Cortex of kidney (tissue), 1 donor: ENCODE measurements around the gene SYT1.

ENCODE experiments used
- DNase-seq: peaks from one replicate; lab custom pipeline; 2025; lab: John Stamatoyannopoulos, UW

SYT1 gene

GRCh38 chr12:79223210-79223609, 358.6 kb downstream of the SYT1 start:
- DNase-seq = no peak

DNA sequence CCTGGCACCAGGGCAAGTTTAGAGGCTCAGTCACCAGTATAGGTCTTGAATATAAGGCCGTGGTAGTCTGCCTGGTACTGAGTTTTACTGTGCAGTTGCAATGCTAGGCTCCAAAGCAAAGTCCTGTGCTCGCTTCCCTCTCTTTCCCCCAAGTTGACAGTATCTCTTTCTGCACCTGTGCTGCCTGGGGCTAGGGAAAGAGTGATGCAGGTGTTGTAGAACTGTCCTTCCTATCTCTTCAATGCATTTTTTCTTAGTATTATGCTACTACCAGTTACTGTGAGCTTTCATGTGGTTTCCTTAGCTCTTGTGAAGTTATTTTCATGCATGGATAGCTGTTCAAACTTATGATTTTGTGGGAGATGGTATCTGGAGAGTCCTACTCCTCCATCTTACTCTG, 359.2 kb downstream of the SYT1 start:
- DNase-seq = no peak

DNA sequence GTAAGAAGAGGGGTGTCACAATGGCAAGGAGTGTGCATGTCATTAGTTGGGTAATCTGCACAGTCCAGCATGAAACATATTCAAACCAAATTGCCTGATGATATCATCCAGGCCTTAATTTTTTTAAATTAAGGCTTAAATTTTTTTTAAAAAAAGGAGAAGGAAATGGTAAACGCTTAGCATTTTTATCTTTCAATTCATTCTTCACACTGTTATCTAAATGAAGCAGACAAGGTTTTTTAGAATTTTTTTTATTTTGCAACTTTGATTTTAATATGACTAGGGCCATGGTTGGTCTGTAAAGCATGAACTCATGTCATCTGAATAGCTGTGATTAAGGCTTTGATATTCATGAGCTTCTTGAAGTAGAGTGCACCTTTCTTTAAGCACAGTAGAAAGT, 362.5 kb downstream of the SYT1 start:
- no peak for DNase-seq

DNA sequence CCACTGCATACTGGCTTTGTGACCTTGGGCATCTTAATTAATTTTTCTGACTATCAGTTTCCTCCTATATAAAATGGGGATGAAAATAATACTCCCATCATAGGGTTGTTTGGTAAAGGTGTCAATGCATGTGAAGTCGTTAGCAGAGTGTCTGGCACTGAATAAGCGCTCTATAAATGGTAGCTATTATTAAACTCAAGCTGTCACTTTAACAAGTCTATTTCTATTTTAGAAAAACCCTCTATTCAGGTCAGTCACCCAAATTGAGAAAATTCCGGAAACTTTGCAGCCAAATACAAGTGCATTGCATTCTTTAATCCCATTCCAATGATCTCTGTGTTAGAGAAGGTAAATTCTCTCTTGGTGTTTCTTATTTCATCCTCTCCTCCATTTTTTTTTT, 363.1 kb downstream of the SYT1 start:
- DNase-seq = no peak

DNA sequence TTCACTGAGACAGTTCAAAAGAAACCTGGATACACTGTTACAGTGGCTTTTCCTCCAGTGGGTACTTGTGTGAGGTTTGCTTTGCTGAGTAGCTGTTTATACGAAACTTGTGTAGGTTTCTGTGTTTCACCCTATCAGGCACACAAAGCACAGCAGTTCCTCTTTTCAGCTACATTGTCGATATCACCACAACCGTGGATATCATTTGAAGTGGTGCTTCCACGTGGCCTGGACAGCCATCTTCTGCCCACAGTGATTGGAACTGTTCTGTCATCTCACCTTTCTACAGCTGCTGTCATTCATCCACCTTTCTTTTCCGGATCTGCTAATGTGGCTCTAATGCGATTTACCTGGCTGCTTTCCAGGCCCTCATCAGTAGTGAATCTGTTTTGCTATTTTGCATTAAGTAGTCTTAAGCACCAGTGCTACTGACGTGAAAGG, 368.8 kb downstream of the SYT1 start:
- no peak for DNase-seq

GRCh38 chr12:79236920-79237319, 372.3 kb downstream of the SYT1 start:
- DNase-seq = no peak

DNA sequence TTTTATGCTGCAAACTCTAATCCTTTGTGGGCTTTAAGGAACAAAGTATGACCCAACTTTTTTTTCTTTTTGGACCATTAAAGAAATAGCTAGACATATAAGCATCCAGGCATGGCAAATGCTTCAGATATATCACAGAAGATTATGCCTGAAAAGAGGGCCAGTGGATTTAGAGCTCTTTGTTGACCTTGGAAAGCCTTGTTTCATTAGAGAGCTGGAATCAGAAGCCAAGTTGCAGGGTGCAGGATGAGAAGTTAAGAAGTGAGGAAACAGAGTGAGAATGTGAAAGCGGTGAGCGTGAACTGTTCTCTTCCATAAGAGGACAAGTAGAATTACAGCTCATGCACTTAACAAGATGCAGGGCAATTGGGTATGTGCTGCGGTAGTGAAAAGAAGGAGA, 373.7 kb downstream of the SYT1 start:
- DNase-seq = no peak

DNA sequence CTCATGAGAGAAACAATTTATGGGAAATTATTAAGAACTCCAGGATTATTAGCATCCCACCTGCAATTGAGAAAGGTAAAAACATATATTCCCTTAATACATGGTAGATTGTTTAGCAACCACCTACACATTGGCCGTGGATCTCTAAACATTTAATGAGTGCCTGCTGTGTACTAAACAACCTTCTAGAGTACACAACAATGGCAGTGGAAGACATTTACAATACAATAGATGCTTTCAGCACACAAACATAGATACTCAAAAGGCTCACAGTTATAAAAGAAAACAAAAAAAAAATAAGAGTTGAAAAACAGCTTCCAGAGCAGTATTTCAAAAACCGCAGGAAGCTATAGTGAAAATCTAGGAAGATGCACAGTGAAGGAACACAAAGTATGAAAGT, 382.9 kb downstream of the SYT1 start:
- DNase-seq = no peak

GRCh38 chr12:79250186-79250585, 385.6 kb downstream of the SYT1 start:
- DNase-seq = no peak

DNA sequence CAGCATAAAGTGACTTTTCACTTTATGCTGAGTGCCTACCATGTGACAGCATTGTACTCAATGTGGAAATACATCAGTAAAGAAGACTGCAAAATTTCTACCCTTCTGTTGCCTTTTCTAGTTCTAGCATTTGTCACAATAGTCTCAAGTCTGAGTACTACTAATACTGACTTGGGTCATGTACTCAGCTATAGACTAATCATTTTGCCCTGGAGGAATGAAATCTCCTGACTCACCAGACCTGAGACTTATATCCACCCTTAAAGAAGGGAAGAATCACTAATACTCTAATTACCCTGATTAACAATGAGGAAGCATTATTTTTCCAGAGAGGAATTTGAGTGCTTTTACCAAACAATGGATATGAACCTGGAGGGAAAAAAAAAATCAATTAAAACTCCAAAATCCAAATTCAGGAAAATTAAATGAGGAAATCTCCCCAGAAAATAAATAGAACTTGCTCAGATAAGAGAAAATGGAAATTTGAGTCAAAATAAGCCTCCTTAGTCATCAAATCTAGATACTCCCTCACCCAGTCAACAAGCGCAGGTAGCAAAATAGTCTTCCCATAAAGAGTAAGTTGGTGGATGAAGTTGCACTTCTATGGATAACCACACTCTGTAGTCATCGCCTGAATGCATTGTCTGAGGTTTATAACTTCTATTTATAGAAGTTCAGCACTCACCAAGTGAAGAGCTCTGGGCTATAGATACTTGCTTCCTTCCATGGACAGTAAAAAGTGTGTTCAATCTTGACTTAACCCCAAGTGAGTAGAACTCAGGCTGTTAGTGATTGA, 386.6 kb downstream of the SYT1 start:
- no peak for DNase-seq

DNA sequence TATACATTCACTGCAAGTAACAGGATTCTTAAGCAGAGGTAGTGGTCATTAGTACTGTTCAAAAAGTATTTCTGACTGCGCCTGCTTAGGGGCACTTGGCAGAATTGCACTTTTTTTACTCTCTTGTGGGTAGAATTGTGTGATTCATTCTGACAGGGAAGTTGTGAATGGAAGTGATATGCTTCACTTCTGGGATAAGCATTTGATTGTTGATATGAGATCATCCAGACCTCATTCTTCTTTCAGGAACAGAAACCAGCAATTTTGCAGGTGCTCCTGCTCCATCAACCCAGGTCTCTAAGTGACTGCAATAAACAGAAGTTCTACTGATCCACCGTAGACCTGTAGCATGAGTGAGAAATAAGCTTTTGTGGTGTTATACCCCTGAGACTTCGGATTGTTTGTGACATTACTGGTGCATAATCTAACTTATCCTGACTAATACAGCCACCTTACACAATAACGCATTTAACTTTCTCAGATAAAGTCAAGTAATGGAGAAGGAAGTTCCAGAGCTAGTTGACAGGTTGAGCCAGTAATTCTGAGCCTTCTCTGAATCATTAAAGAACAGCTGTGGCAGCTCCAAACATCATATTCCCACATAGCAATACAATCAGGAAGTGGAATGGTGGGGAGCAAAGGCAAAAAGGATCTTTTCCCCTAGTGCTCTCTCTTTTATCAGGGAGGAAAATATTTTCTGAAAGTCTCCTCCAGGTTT, 387.9 kb downstream of the SYT1 start:
- DNase-seq = no peak

DNA sequence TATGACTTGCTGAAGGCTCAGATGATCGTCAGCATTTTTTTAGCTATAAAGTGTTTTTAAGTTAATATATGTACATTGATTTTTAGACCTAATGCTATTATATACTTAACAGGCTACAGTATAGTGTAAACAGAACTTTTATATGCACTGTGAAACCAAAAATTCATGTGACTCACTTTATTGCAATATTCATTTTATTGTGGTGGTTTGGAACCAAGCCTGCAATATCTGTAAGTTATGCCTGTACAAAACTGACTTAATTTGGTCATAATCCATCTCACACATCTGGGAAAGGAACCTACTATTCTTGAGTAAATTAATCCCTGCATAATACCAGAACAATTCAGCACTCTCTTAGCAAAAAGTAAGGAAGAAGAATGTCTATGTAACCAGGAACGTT, 390.7 kb downstream of the SYT1 start:
- DNase-seq = no peak

DNA sequence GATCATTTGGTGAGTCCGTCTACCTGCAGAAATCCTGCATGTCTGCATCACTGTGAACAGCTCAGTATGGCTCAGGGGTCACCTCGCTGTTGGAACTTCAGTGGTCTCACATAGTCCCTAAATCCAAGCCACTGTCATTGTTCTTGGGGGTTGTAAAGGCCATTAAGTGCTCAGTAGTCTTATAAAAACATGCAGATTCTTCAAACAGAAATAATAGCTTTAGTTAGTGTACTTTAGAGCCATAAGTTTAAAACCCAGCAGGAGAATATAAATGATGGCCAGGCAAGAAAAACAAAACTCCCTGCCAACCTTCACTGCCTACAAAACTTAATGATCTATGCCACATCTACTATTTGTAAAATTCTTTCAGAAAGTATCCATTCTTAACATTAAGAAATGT, 396.3 kb downstream of the SYT1 start:
- DNase-seq = no peak

- DNase-seq = no peak
Measured at GRCh38 chr12:79262938-79263337, 398.4 kb downstream of the SYT1 start.

DNA sequence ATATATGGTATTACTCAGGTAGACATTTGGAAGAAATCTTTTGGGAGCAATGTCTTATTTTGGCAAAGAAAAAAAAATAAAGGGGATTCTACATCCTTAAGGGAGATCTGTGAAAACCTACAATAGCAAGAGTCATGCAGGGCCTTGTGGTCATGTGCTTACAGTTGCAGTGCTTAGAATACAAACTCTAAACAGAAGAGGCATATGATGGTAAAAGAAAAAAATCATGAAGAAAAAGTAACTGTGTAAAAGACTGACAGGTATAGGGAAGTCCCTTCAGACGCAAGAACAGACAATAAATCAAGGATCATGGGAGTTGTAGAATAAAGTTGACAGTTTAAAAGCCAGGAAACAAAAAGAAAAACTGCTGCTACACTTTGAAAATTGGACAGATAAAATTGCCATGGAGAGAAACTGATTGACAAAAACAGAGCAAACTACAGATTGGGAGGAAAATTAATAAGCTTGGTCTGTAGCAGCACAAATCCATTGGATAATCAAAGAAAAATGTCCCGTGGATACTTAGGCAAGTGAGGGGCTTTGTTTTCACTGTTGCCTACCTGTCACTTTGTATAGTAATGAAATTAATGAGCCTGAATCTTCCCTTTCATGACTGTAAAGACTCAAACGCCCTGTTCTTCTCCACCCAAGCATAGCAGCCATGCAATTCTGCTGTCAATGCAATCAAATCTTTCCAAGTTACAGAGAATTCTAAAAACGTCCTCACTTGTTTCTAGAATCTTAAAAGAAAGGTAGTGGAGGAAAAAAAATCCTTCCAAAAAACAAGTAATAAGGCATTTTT, 402.0 kb downstream of the SYT1 start:
- no peak for DNase-seq

DNA sequence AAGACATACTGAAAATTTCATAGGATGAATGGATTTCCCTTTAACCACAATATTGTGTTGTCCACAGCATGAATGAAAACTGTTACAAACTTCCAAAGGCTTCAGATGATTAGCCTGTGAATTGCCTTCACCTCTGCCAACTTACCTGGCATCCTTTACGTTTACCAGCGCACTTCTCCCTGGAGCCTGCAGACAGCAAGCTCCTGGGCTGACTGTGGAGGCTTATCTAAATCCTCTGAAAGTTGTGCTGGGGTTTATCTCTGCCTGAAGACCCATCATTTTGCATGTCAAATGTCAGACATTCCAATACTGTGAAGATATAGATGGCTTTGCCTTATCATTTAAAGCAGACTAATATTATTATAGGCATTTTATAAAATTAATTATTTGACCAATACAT, 403.0 kb downstream of the SYT1 start:
- DNase-seq = no peak

DNA sequence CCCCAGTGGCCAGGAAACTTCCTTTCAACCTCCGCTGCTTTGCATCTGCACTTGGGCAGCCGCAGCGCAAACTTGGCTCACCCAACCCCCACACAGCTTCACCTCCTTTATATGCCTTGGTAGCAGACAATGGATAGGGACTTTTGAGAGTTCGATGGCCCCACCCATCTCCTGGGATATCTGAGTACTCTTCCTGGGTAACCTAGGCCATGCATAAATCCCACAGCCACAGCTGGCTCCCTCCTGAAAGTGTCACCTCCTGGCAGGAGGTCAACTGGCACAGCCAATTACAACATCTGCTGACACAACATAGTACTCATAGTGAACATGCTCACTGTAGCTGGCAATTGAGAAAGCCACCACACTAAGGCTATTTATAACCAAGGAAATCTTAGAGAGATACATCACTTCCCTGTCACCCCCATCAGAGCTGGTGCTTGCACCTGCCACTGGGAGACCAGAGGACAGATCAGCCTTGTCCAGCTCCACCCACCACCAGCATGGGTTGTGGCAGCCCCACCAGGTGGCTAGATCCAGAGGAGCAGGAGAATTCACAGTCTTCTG, 410.0 kb downstream of the SYT1 start:
- no peak for DNase-seq

- no peak for DNase-seq
Measured at GRCh38 chr12:79275631-79276030, 411.1 kb downstream of the SYT1 start.

DNA sequence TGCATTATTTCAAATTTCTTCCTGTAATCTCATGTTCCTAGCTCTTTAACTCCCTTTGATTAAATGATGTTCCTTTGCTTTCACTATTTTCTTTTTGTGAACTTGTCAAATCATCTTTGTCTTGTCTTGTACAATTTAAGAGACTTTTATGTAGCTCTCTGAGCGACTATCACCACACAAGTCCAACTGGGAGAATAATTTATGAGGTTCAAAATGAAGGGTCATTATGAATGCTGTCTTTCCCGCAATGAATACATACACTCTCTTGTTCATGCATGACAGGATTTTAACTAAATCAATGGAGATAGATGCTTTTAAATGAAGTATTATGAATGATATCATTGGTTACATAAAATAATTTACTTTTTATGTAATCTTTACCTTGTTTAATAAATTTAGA, 418.8 kb downstream of the SYT1 start:
- no peak for DNase-seq

DNA sequence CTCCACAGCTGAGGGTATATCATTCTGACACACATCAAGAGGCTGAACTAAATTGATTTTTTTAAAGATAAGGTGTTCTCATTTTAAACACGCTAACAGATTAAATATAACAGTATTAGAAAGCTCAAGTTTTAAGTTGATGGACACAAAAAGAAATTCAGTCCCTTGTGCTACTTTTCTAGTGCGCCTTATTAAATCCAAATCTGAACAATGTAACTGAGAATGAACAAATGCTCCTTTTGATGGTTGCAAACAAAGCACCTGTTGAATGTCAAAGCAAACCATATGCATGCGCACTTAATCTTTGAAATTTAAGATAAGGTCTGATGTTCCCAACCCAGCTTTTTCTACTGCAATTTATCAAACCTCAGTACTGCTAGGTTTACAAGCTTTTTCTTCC, 424.3 kb downstream of the SYT1 start:
- DNase-seq = no peak

GRCh38 chr12:79291711-79292110, 427.1 kb downstream of the SYT1 start:
- no peak for DNase-seq

GRCh38 chr12:79294590-79294989, 430.0 kb downstream of the SYT1 start:
- DNase-seq = no peak
